GM23338 (cell line): ENCODE data around the gene AMBP. TPM values are rescaled to one million over a fixed set of nuclear protein-coding genes. Genes with fewer than 3 reads are reported as not detected.

Experiments
- CREB1 ChIP-seq: fragments of 250-450 bp; sonication (Bioruptor Pico); IDR thresholded peaks from 2 replicates; pipeline ENCODE4 v1.5.0; 2020; ENCODE audit warnings: low read depth, mild to moderate bottlenecking, moderate library complexity
- EZH2 ChIP-seq: fragments of 200-600 bp; sonication (generic); IDR thresholded peaks from one replicate; pipeline ENCODE4 v1.8.0; 2017; ENCODE audit warnings: antibody characterized with exemption, mild to moderate bottlenecking, low read depth; ENCODE audit not compliant: unreplicated experiment
- NANOG ChIP-seq: IDR thresholded peaks from 2 replicates; pipeline ENCODE4 v1.6.1; 2016; ENCODE audit warnings: antibody characterized with exemption, borderline replicate concordance
- POLR2AphosphoS5 ChIP-seq: IDR thresholded peaks from 2 replicates; pipeline ENCODE4 v1.6.1; 2016; ENCODE audit warnings: antibody characterized with exemption, low read depth
- STAT1 ChIP-seq: IDR thresholded peaks from one replicate; pipeline ENCODE4 v1.6.1; 2016; ENCODE audit warnings: antibody characterized with exemption; ENCODE audit not compliant: unreplicated experiment
- ZNF114 ChIP-seq: fragments of 250-450 bp; sonication (Bioruptor Pico); IDR thresholded peaks from 2 replicates; pipeline ENCODE4 v1.5.0; 2020; ENCODE audit warnings: mild to moderate bottlenecking, moderate library complexity
- ZNF331 ChIP-seq: fragments of 250-450 bp; sonication (Bioruptor Pico); IDR thresholded peaks from 2 replicates; pipeline ENCODE4 v1.5.0; 2020; ENCODE audit warnings: low read depth, mild to moderate bottlenecking, moderate library complexity
- ZNF462 ChIP-seq: fragments of 250-450 bp; sonication (Bioruptor Pico); IDR thresholded peaks from 2 replicates; pipeline ENCODE4 v1.5.0; 2020; ENCODE audit warnings: mild to moderate bottlenecking, moderate library complexity
- polyA plus RNA-seq: library from polyadenylated mRNA; unstranded; fragments of >200 nt; fragmentation: Nextera tagmentation; extraction: Ambion mirVana; gene quantifications from 2 replicates; pipeline ENCODE4 v1.2.1, GENCODE V29; 2016
- total RNA-seq: library from RNA; depleted of rRNA; stranded (reverse); fragments of >200 nt; shearing (Covaris generic); gene quantifications from 2 replicates; pipeline ENCODE4 v1.2.3, GENCODE V29; 2014
- TF ChIP-seq, protein P1 (sequence below): IDR thresholded peaks from 2 replicates; pipeline ENCODE4 v1.6.1; 2016; ENCODE audit warnings: antibody characterized with exemption
- TF ChIP-seq, protein P2 (sequence below), 2 experiments: fragments of 200-600 bp in 1 of 2; sonication (generic) in 1 of 2; conservative IDR thresholded peaks; 2 replicates each; pipeline versions ENCODE4 v1.5.1 to v1.6.1; 2016 to 2017; ENCODE audit warnings: antibody characterized with exemption in 2 of 2, low read depth in 2 of 2, mild to moderate bottlenecking in 2 of 2, moderate library complexity in 1 of 2

Gene AMBP
- total and polyA plus RNA-seq, 2 experiments from 2014 or later = 1.3 to 2.0 TPM

DNA sequence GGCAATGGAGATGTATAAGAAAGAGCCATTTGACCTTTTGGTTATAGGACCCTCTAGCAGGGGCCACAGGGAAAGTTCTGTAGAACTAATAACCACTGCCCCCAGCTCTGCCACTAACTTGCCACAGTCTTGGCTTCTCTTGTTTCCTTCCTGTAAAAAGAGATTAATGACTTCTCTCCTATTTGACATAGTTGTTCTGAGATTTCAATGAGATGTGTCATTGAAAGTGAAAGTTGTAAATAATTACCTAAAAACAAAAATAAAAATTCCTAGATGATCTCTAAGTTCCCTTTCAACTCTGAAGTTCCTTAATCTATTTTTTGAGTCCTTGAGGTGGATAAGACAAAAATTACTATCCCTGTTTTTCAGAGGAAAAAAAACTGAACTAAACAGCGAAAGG lies 22.4 kb upstream of the AMBP start (continued):
- TF ChIP-seq ZNF462 (CRISPR knock-in tag) (no peak), ZNF331 (CRISPR knock-in tag) (no peak), CREB1 (no peak), NANOG (no peak), ZNF114 (no peak), STAT1 (no peak), EZH2 (no peak), POLR2AphosphoS5 (no peak)
- TF ChIP-seq, protein P1, sequence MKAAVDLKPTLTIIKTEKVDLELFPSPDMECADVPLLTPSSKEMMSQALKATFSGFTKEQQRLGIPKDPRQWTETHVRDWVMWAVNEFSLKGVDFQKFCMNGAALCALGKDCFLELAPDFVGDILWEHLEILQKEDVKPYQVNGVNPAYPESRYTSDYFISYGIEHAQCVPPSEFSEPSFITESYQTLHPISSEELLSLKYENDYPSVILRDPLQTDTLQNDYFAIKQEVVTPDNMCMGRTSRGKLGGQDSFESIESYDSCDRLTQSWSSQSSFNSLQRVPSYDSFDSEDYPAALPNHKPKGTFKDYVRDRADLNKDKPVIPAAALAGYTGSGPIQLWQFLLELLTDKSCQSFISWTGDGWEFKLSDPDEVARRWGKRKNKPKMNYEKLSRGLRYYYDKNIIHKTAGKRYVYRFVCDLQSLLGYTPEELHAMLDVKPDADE = no peak
- TF ChIP-seq, protein P2, sequence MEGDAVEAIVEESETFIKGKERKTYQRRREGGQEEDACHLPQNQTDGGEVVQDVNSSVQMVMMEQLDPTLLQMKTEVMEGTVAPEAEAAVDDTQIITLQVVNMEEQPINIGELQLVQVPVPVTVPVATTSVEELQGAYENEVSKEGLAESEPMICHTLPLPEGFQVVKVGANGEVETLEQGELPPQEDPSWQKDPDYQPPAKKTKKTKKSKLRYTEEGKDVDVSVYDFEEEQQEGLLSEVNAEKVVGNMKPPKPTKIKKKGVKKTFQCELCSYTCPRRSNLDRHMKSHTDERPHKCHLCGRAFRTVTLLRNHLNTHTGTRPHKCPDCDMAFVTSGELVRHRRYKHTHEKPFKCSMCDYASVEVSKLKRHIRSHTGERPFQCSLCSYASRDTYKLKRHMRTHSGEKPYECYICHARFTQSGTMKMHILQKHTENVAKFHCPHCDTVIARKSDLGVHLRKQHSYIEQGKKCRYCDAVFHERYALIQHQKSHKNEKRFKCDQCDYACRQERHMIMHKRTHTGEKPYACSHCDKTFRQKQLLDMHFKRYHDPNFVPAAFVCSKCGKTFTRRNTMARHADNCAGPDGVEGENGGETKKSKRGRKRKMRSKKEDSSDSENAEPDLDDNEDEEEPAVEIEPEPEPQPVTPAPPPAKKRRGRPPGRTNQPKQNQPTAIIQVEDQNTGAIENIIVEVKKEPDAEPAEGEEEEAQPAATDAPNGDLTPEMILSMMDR (conservative IDR thresholded peaks at IDR 0.05; ENCODE audit: low read depth in 2 of 2) = no peak
